ENCODE results near the gene PDIA4.

DNA sequence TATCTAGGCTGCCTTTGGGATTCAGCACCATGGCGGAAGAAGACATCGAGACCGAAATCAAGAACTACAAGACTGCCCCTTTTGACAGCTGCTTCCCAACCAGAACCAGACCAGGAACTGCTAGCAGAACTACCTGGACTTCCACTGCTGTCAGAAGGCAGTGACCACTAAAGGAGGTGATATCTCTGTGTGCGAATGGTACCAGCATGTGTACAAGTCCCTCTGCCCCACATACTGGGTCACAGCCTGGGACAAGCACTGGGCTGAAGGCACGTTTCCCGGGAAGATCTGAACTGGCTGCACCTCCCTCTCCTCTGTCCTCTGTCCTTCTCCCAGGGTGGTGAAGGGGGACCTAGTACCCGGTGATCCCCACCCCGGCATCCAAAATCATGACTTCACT is 25.6 kb upstream of the PDIA4 start:
- TF ChIP-seq CEBPB (IDR thresholded peaks at IDR 0.05) (no peak), EGR1 (IDR thresholded peaks at IDR 0.05) (no peak)

Measured in Ishikawa (cell line).